Liver (tissue), 9 donors: ENCODE results near the gene TNFSF10. TPM values are rescaled to one million over a fixed set of nuclear protein-coding genes. Genes with fewer than 3 reads are reported as not detected.

Source experiments
- DNase-seq: peaks from one replicate; pipeline ENCODE4 v3.0.0-alpha.2; 2017; ENCODE audit warnings: low spot score
- H3K27ac ChIP-seq, 2 donors: one replicate each; pipeline ENCODE4 v1.7.0; 2013; ENCODE audit warnings: inconsistent platforms in 2 of 2, low read length in 2 of 2, control low read depth in 1 of 2, low read depth in 1 of 2, mild to moderate bottlenecking in 1 of 2
- H3K27me3 ChIP-seq, 4 donors: one replicate each; pipeline versions ENCODE4 v1.6.1 to v1.7.0; 2013; ENCODE audit warnings: low read length in 3 of 4, inconsistent platforms in 1 of 4, mild to moderate bottlenecking in 1 of 4, moderate library complexity in 1 of 4; ENCODE audit not compliant: control insufficient read depth in 4 of 4, insufficient read depth in 4 of 4
- H3K36me3 ChIP-seq, 4 donors: one replicate each; pipeline versions ENCODE4 v1.6.1 to v1.7.0; 2013; ENCODE audit warnings: low read length in 3 of 4, mild to moderate bottlenecking in 3 of 4, low read depth in 1 of 4, moderate library complexity in 1 of 4; ENCODE audit not compliant: control insufficient read depth in 4 of 4, insufficient read depth in 3 of 4
- H3K4me1 ChIP-seq, 4 donors: one replicate each; pipeline versions ENCODE4 v1.6.1 to v1.7.0; 2013; ENCODE audit warnings: low read length in 3 of 4, mild to moderate bottlenecking in 3 of 4, moderate library complexity in 1 of 4; ENCODE audit not compliant: control insufficient read depth in 4 of 4, insufficient read depth in 4 of 4
- H3K4me3 ChIP-seq, 3 donors: one replicate each; pipeline versions ENCODE4 v1.6.1 to v1.7.0; 2013; ENCODE audit warnings: low read length in 3 of 3, control low read depth in 1 of 3, low read depth in 1 of 3, mild to moderate bottlenecking in 1 of 3
- H3K9ac ChIP-seq, 2 donors: one replicate each; pipeline ENCODE4 v1.7.0; 2013; ENCODE audit warnings: low read length in 2 of 2, mild to moderate bottlenecking in 2 of 2, moderate library complexity in 2 of 2, control low read depth in 1 of 2, low read depth in 1 of 2
- H3K9me3 ChIP-seq, 4 donors: one replicate each; pipeline versions ENCODE4 v1.6.1 to v1.7.0; 2013; ENCODE audit warnings: low read length in 3 of 4; ENCODE audit not compliant: control insufficient read depth in 4 of 4
- ATF3 ChIP-seq: IDR thresholded peaks from 2 replicates; pipeline ENCODE4 v1.6.1; 2016; ENCODE audit warnings: antibody characterized with exemption
- CTCF ChIP-seq: fragments of 150-350 bp; IDR thresholded peaks from 2 replicates; pipeline ENCODE4 v1.5.1; 2017; ENCODE audit warnings: improper control_type of control experiment, low read depth, low read length; ENCODE audit not compliant: missing input control
- EGR1 ChIP-seq, 2 donors: IDR thresholded peaks; 2 replicates each; pipeline ENCODE4 v1.6.1; 2016 to 2018; ENCODE audit warnings: antibody characterized with exemption in 2 of 2, low read depth in 2 of 2
- FOXA1 ChIP-seq: IDR thresholded peaks from 2 replicates; pipeline ENCODE4 v1.6.1; 2016; ENCODE audit warnings: antibody characterized with exemption
- FOXA2 ChIP-seq: IDR thresholded peaks from 2 replicates; pipeline ENCODE4 v1.6.1; 2016; ENCODE audit warnings: antibody characterized with exemption
- GABPA ChIP-seq, 2 donors: IDR thresholded peaks in 1 of 2; conservative IDR thresholded peaks in 1 of 2; 2 replicates each; pipeline ENCODE4 v1.6.1; 2016; ENCODE audit warnings: antibody characterized with exemption in 2 of 2, mild to moderate bottlenecking in 1 of 2, moderate library complexity in 1 of 2
- HNF4A ChIP-seq, 2 donors: conservative IDR thresholded peaks; 2 replicates each; pipeline ENCODE4 v1.6.1; 2016; ENCODE audit warnings: antibody characterized with exemption in 2 of 2, mild to moderate bottlenecking in 2 of 2
- HNF4G ChIP-seq: IDR thresholded peaks from 2 replicates; pipeline ENCODE4 v1.6.1; 2016; ENCODE audit warnings: antibody characterized with exemption
- JUND ChIP-seq, 2 donors: IDR thresholded peaks; 2 replicates each; pipeline ENCODE4 v1.6.1; 2016; ENCODE audit warnings: antibody characterized with exemption in 2 of 2
- MAX ChIP-seq: IDR thresholded peaks from 2 replicates; pipeline ENCODE4 v1.6.1; 2016; ENCODE audit warnings: antibody characterized with exemption
- NR2F2 ChIP-seq: IDR thresholded peaks from 2 replicates; pipeline ENCODE4 v1.6.1; 2016; ENCODE audit warnings: antibody characterized with exemption
- RAD21 ChIP-seq, 2 donors: IDR thresholded peaks; 2 replicates each; pipeline ENCODE4 v1.6.1; 2016; ENCODE audit warnings: antibody characterized with exemption in 2 of 2, mild to moderate bottlenecking in 2 of 2
- REST ChIP-seq: IDR thresholded peaks from 2 replicates; pipeline ENCODE4 v1.6.1; 2016; ENCODE audit warnings: antibody characterized with exemption, mild to moderate bottlenecking
- RXRA ChIP-seq, 2 donors: IDR thresholded peaks; 2 replicates each; pipeline ENCODE4 v1.6.1; 2017 to 2018; ENCODE audit warnings: antibody characterized with exemption in 2 of 2, mild to moderate bottlenecking in 1 of 2
- SP1 ChIP-seq: IDR thresholded peaks from 2 replicates; pipeline ENCODE4 v1.6.1; 2018; ENCODE audit warnings: antibody characterized with exemption, mild to moderate bottlenecking
- TAF1 ChIP-seq: conservative IDR thresholded peaks from 2 replicates; pipeline ENCODE4 v1.6.1; 2016; ENCODE audit warnings: antibody characterized with exemption, mild to moderate bottlenecking
- YY1 ChIP-seq: IDR thresholded peaks from 2 replicates; pipeline ENCODE4 v1.6.1; 2016; ENCODE audit warnings: antibody characterized with exemption, mild to moderate bottlenecking
- ZBTB33 ChIP-seq: IDR thresholded peaks from 2 replicates; pipeline ENCODE4 v1.6.1; 2016; ENCODE audit warnings: antibody characterized with exemption
- WGBS: extraction: QIAGEN DNeasy Blood & Tissue Kit; methylation state at CpG from one replicate; pipeline ENCODE4 v1.1.7; 2013; 5-methylcytosine and 5-hydroxymethylcytosine counted together
- polyA plus RNA-seq, 2 donors: library from polyadenylated mRNA; stranded (reverse) in 1 of 2; unstranded in 1 of 2; fragments of 200-250 nt in 1 of 2; fragments of >200 nt in 1 of 2; fragmentation: Nextera tagmentation in 1 of 2; extraction: Ambion mirVana in 1 of 2; gene quantifications; one replicate each; pipeline versions ENCODE4 v1.2.1 to v1.2.3, GENCODE V29; 2013 to 2015
- total RNA-seq, 2 donors: library from RNA; depleted of rRNA; stranded (reverse); fragments of >200 nt; gene quantifications; one replicate each; pipeline ENCODE4 v1.2.3, GENCODE V29; 2014
- donor health status: healthy.
- donor health status: healthy.
- donor health status: healthy.
- donor health status: healthy.
- donor health status: healthy.

TNFSF10 gene
- total and polyA plus RNA-seq, 4 donors: 16.2 to 67.1 (median 37.5) TPM

- WGBS: 59% methylated on average over 12 of the region's 12 CpGs
- Histone ChIP-seq H3K27ac (peak overlapping the region; percentile 88 to 93), H3K4me3 (no peak overlapping the region), H3K36me3 (no peaks in the 10 kb centered on the region), H3K9me3 (no peaks in the 10 kb centered on the region), H3K4me1 (peaks cover 15 to 45% (median 24%) of the 10 kb centered on the region in 4 donors), H3K27me3 (no peaks in the 10 kb centered on the region), H3K9ac (peak overlapping the region in 1 of 2 donors; percentile 92)
- DNase-seq: no peak
- TF ChIP-seq MAX (no peak), TAF1 (no peak), REST (no peak), RAD21 (IDR thresholded peaks at IDR 0.05) (no peak), YY1 (no peak), NR2F2 (no peak), ATF3 (no peak), HNF4A (conservative IDR thresholded peaks at IDR 0.05) (peak in 1 of 2 donors; percentile 44), FOXA1 (no peak), FOXA2 (peak; percentile 86), ZBTB33 (no peak), HNF4G (no peak), GABPA (IDR thresholded peaks at IDR 0.05 in 1 of 2, conservative IDR thresholded peaks at IDR 0.05 in 1 of 2) (no peak), EGR1 (IDR thresholded peaks at IDR 0.05; ENCODE audit: low read depth in 2 of 2) (no peak), JUND (IDR thresholded peaks at IDR 0.05) (peak; percentile 52 to 68), SP1 (peak; percentile 15), CTCF (no peak), RXRA (IDR thresholded peaks at IDR 0.05) (peak in 1 of 2 donors; percentile 24)
Measured at GRCh38 chr3:172561897-172562640, 38.8 kb upstream of the TNFSF10 start.
